SK-N-DZ (cell line): ENCODE results near the gene SAXO2.
"Not testable (repeated sequence)": the region's sequence is repeated elsewhere in the genome, so short reads cannot be mapped to it uniquely, and the experiment has no call there.

ENCODE experiments used
- DNase-seq: peaks from one replicate; pipeline ENCODE4 v3.0.0-alpha.2; 2015; ENCODE audit warnings: low spot score

SAXO2 gene

GRCh38 chr15:82284381-82284780, 21.8 kb downstream of the SAXO2 start:
- DNase-seq: not testable (repeated sequence)

- DNase-seq: not testable (repeated sequence)
Observed at GRCh38 chr15:82286475-82286874, 23.9 kb downstream of the SAXO2 start.

- not testable (repeated sequence) for DNase-seq
Observed at GRCh38 chr15:82288202-82288601, 25.6 kb downstream of the SAXO2 start.

GRCh38 chr15:82292271-82292670, 29.7 kb downstream of the SAXO2 start:
- no peak for DNase-seq

- no peak for DNase-seq
Observed at GRCh38 chr15:82294061-82294690, 31.6 kb downstream of the SAXO2 start.

- no peak for DNase-seq
Observed at GRCh38 chr15:82297546-82297945, 34.9 kb downstream of the SAXO2 start.

- no peak for DNase-seq
Observed at GRCh38 chr15:82298032-82298431, 35.4 kb downstream of the SAXO2 start.

GRCh38 chr15:82298520-82298919, 35.9 kb downstream of the SAXO2 start:
- no peak for DNase-seq

GRCh38 chr15:82299511-82299914, 36.9 kb downstream of the SAXO2 start:
- DNase-seq: not testable (repeated sequence)

GRCh38 chr15:82300326-82300725, 37.7 kb downstream of the SAXO2 start:
- not testable (repeated sequence) for DNase-seq

- DNase-seq: no peak
Observed at GRCh38 chr15:82300883-82301282, 38.3 kb downstream of the SAXO2 start.

- no peak for DNase-seq
Observed at GRCh38 chr15:82301296-82302016, 38.8 kb downstream of the SAXO2 start.

- no peak for DNase-seq
Observed at GRCh38 chr15:82303956-82304777, 41.5 kb downstream of the SAXO2 start.

- DNase-seq: no peak
Observed at GRCh38 chr15:82304778-82305090, 42.1 kb downstream of the SAXO2 start.

- no peak for DNase-seq
Observed at GRCh38 chr15:82305621-82306048, 43.0 kb downstream of the SAXO2 start.

GRCh38 chr15:82306791-82307713, 44.4 kb downstream of the SAXO2 start:
- DNase-seq: no peak

- no peak for DNase-seq
Observed at GRCh38 chr15:82307714-82308081, 45.1 kb downstream of the SAXO2 start.

GRCh38 chr15:82309802-82310201, 47.2 kb downstream of the SAXO2 start:
- DNase-seq: no peak

- DNase-seq: not testable (repeated sequence)
Observed at GRCh38 chr15:82311321-82311720, 48.7 kb downstream of the SAXO2 start.

- no peak for DNase-seq
Observed at GRCh38 chr15:82312586-82313349, 50.1 kb downstream of the SAXO2 start.

GRCh38 chr15:82313446-82313845, 50.8 kb downstream of the SAXO2 start:
- DNase-seq: no peak
